GM10847 (cell line): ENCODE measurements around the gene RPP25.
A peak's percentile ranks its signal among the peaks of the same experiment; 100 is the strongest.

Source experiments
- POLR2A ChIP-seq: IDR thresholded peaks from 2 replicates; pipeline ENCODE4 v1.6.1; 2011; ENCODE audit not compliant: insufficient read length; ENCODE audit errors: extremely low read depth

Gene RPP25

GRCh38 chr15:74954515-74954914 lies 2.1 kb downstream of the RPP25 start:
- no peak for TF ChIP-seq POLR2A

- TF ChIP-seq POLR2A, result no peak
Measured at GRCh38 chr15:74951006-74951405, 5.6 kb downstream of the RPP25 start.

- no peak for TF ChIP-seq POLR2A
Measured at GRCh38 chr15:74950078-74950908, 6.3 kb downstream of the RPP25 start.

GRCh38 chr15:74937590-74938371 lies 18.8 kb downstream of the RPP25 start, which contains the start of gene COX5A:
COX5A (minus strand) TSS chr15:74938073; CDS start chr15:74938014, 59 bp downstream.
- peak; percentile 89 for TF ChIP-seq POLR2A

GRCh38 chr15:74937272-74937589 lies 19.3 kb downstream of the RPP25 start:
- no peak for TF ChIP-seq POLR2A

- no peak for TF ChIP-seq POLR2A
Measured at GRCh38 chr15:74933573-74933972, 23.0 kb downstream of the RPP25 start.

GRCh38 chr15:74928771-74929198 lies 27.8 kb downstream of the RPP25 start:
- no peak for TF ChIP-seq POLR2A

- TF ChIP-seq POLR2A, result no peak
Measured at GRCh38 chr15:74924525-74924924, 32.0 kb downstream of the RPP25 start.

GRCh38 chr15:74920456-74920855 lies 36.1 kb downstream of the RPP25 start:
- no peak for TF ChIP-seq POLR2A

- no peak for TF ChIP-seq POLR2A
Measured at GRCh38 chr15:74917676-74918075, 38.9 kb downstream of the RPP25 start.

GRCh38 chr15:74913041-74913440 lies 43.5 kb downstream of the RPP25 start:
- no peak for TF ChIP-seq POLR2A

- no peak for TF ChIP-seq POLR2A
Measured at GRCh38 chr15:74908635-74909034, 47.9 kb downstream of the RPP25 start.

GRCh38 chr15:74907163-74907870 lies 49.3 kb downstream of the RPP25 start:
- TF ChIP-seq POLR2A, result no peak

- TF ChIP-seq POLR2A, result peak; percentile 60
Measured at GRCh38 chr15:74906450-74907162, 50.0 kb downstream of the RPP25 start, which contains the start of gene FAM219B. FAM219B (minus strand) TSS chr15:74906851; CDS start chr15:74906800, 51 bp downstream.

- TF ChIP-seq POLR2A, result no peak
Measured at GRCh38 chr15:74906067-74906449, 50.5 kb downstream of the RPP25 start.
